Lower lobe of right lung (tissue), 2 donors: ENCODE data around the gene SLC25A21. TPM values are rescaled to one million over a fixed set of nuclear protein-coding genes. Genes with fewer than 3 reads are reported as not detected.

Source experiments
- ATAC-seq, 2 donors: fragments of 200-7000 bp; cut with Tn5 transposase; one replicate each; pipeline ENCODE4 v1.9.1; 2020 to 2022; ENCODE audit warnings: mild to moderate bottlenecking in 2 of 2, moderate library complexity in 2 of 2
- DNase-seq: peaks from one replicate; pipeline ENCODE4 v3.0.0-alpha.2; 2020
- H3K27ac ChIP-seq: fragments of 200-600 bp; one replicate; pipeline ENCODE4 v1.8.0; 2022
- H3K27me3 ChIP-seq: fragments of 200-600 bp; one replicate; pipeline ENCODE4 v1.8.0; 2022; ENCODE audit warnings: low read depth
- H3K36me3 ChIP-seq: fragments of 200-600 bp; one replicate; pipeline ENCODE4 v1.8.0; 2022; ENCODE audit warnings: mild to moderate bottlenecking
- H3K4me1 ChIP-seq: fragments of 200-600 bp; one replicate; pipeline ENCODE4 v1.8.0; 2022
- H3K4me3 ChIP-seq: fragments of 200-600 bp; one replicate; pipeline ENCODE4 v1.8.0; 2022; ENCODE audit warnings: mild to moderate bottlenecking
- H3K9me3 ChIP-seq: fragments of 200-600 bp; one replicate; pipeline ENCODE4 v1.8.0; 2022
- CTCF ChIP-seq: fragments of 200-600 bp; IDR thresholded peaks from one replicate; pipeline ENCODE4 v1.8.0; 2022; ENCODE audit warnings: antibody characterized with exemption, mild to moderate bottlenecking
- intact Hi-C: fragments of 100-400 bp; cut with DNase I; formaldehyde crosslinking; loops from one replicate; pipeline ENCODE4 v1.11.0; 2022
- total RNA-seq: library from RNA; stranded (reverse); fragmentation: NEBNext Ultra II Directional; extraction: Animal tissue kit (Norgen Biotek cat#: 25700); gene quantifications from one replicate; pipeline ENCODE4 v1.2.1, GENCODE V29; 2021
- donor health status: DM: no; HTN: yes; CAD: no; lungs with severe emphysema.

SLC25A21 gene
- total RNA-seq, 1 donor from 2014 or later = 0.38 TPM

- no peak for TF ChIP-seq CTCF
- ATAC-seq (no peak), DNase-seq (no peak)
- intact Hi-C loops = no loop called here
- Histone ChIP-seq H3K27ac (no peak overlapping the region), H3K36me3 (no peaks in the 10 kb centered on the region), H3K4me3 (no peak overlapping the region), H3K4me1 (no peaks in the 10 kb centered on the region), H3K27me3 (no peaks in the 10 kb centered on the region), H3K9me3 (no peaks in the 10 kb centered on the region)
These were observed 325.0 kb downstream of the SLC25A21 start for GRCh38 chr14:36847366-36847765.

GRCh38 chr14:36845356-36846012 is 326.9 kb downstream of the SLC25A21 start:
- H3K9me3 ChIP-seq = no peaks in the 10 kb centered on the region
- no peak overlapping the region for H3K4me3 ChIP-seq
- no peaks in the 10 kb centered on the region for H3K36me3 ChIP-seq
- no peak overlapping the region for H3K27ac ChIP-seq
- no peaks in the 10 kb centered on the region for H3K27me3 ChIP-seq
- DNase-seq (no peak), ATAC-seq (no peak)
- H3K4me1 ChIP-seq = no peaks in the 10 kb centered on the region
- intact Hi-C loops = no loop called here
- TF ChIP-seq CTCF = no peak

GRCh38 chr14:36844443-36845195 is 327.8 kb downstream of the SLC25A21 start:
- Histone ChIP-seq H3K4me3 (no peak overlapping the region), H3K27ac (no peak overlapping the region), H3K4me1 (no peaks in the 10 kb centered on the region), H3K9me3 (no peaks in the 10 kb centered on the region), H3K27me3 (no peaks in the 10 kb centered on the region), H3K36me3 (no peaks in the 10 kb centered on the region)
- no peak for TF ChIP-seq CTCF
- no peak for ATAC-seq
- intact Hi-C loops = no loop called here
- DNase-seq = no peak

- Histone ChIP-seq H3K27me3 (no peaks in the 10 kb centered on the region), H3K36me3 (no peaks in the 10 kb centered on the region)
- no peak for ATAC-seq
These were observed 329.0 kb downstream of the SLC25A21 start for GRCh38 chr14:36843410-36843809.

GRCh38 chr14:36835128-36835527 is 337.3 kb downstream of the SLC25A21 start:
- no peak overlapping the region for H3K4me3 ChIP-seq
- H3K9me3 ChIP-seq = no peaks in the 10 kb centered on the region
- H3K27me3 ChIP-seq = no peaks in the 10 kb centered on the region
- intact Hi-C loops = no loop called here
- no peak for TF ChIP-seq CTCF
- DNase-seq (no peak), ATAC-seq (no peak)
- H3K36me3 ChIP-seq = no peaks in the 10 kb centered on the region
- no peaks in the 10 kb centered on the region for H3K4me1 ChIP-seq
- H3K27ac ChIP-seq = no peak overlapping the region

More at GRCh38 chr14:36843410-36843809, 329.0 kb downstream of the SLC25A21 start:
- no peak overlapping the region for H3K4me3 ChIP-seq
- H3K9me3 ChIP-seq = no peaks in the 10 kb centered on the region
- intact Hi-C loops = no loop called here
- TF ChIP-seq CTCF = no peak
- no peak overlapping the region for H3K27ac ChIP-seq
- DNase-seq = no peak
- H3K4me1 ChIP-seq = no peaks in the 10 kb centered on the region
